ENCODE measurements around the gene AGTRAP.

- TF ChIP-seq POLR2A (IDR thresholded peaks at IDR 0.05; ENCODE audit: low read depth, low read length) (no peak), CTCF (conservative IDR thresholded peaks at IDR 0.05; ENCODE audit: low read depth, low read length) (no peak), CEBPB (IDR thresholded peaks at IDR 0.05; ENCODE audit: low read depth, low read length) (no peak), MAFK (IDR thresholded peaks at IDR 0.05; ENCODE audit: low read depth, low read length) (no peak)
These were observed 10.2 kb downstream of the AGTRAP start for GRCh38 chr1:11746092-11746491.

Measured in IMR-90 (cell line).